ENCODE measurements around the gene BICC1.

BICC1 gene

GRCh38 chr10:58772758-58773157 lies 260.1 kb downstream of the BICC1 start:
- no peak overlapping the region for H2BK120ac ChIP-seq (ENCODE audit: low read depth, low read length)
- H3K79me1 ChIP-seq (ENCODE audit: low read depth, low read length): no peaks in the 10 kb centered on the region
- no peak overlapping the region for H3K4me3 ChIP-seq (ENCODE audit: low read length in 2 of 2)
- no peak overlapping the region for H3K9ac ChIP-seq (ENCODE audit: low read depth, low read length, poor library complexity)
- peaks cover 0 to 6% of the 10 kb centered on the region in 2 donors for H3K9me3 ChIP-seq (replicated peaks in 1 of 2; ENCODE audit: control insufficient read depth in 2 of 2, insufficient read depth in 1 of 2, low read depth in 1 of 2, low read length in 2 of 2)
- H2AK5ac ChIP-seq (ENCODE audit: low read depth, low read length): no peak overlapping the region
- no peak for DNase-seq (ENCODE audit: low spot score)
- no peak overlapping the region for H2BK5ac ChIP-seq (ENCODE audit: low read length)
- no peak overlapping the region for H3K14ac ChIP-seq (ENCODE audit: low read length)
- WGBS, 2 donors (ENCODE audit: extremely low coverage in 2 of 2, insufficient read length in 2 of 2, insufficient replicate concordance in 1 of 2): no CpG with 5 or more reads among the region's 3 CpGs
- H2AFZ ChIP-seq (ENCODE audit: low read length): no peak overlapping the region
- no peak overlapping the region for H2BK12ac ChIP-seq (ENCODE audit: low read length)
- H3K36me3 ChIP-seq (replicated peaks in 1 of 2; ENCODE audit: control insufficient read depth in 2 of 2, insufficient read depth in 2 of 2, low read length in 2 of 2): no peaks in the 10 kb centered on the region
- H4K91ac ChIP-seq (ENCODE audit: low read depth, low read length, poor library complexity): no peak overlapping the region
- H2BK15ac ChIP-seq (ENCODE audit: low read length): no peak overlapping the region
- no peaks in the 10 kb centered on the region for H3K27me3 ChIP-seq (ENCODE audit: control insufficient read depth in 3 of 3, insufficient read depth in 3 of 3, low read depth in 1 of 3, low read length in 3 of 3)
- H3K4me2 ChIP-seq (ENCODE audit: insufficient read depth, low read length, poor library complexity, severe bottlenecking): no peak overlapping the region
- H3K27ac ChIP-seq (replicated peaks; ENCODE audit: low read length): no peak overlapping the region
- no peaks in the 10 kb centered on the region for H3K4me1 ChIP-seq (ENCODE audit: control insufficient read depth in 2 of 2, insufficient read depth in 1 of 2, low read depth in 1 of 2, low read length in 2 of 2)
- no peak overlapping the region for H3K18ac ChIP-seq (ENCODE audit: low read length)
- no peak overlapping the region for H3K23ac ChIP-seq (ENCODE audit: low read depth, low read length, poor library complexity)
- H4K8ac ChIP-seq (ENCODE audit: low read depth, low read length): no peak overlapping the region
- no peak overlapping the region for H3K4ac ChIP-seq (ENCODE audit: low read length)

- H3K9ac ChIP-seq (ENCODE audit: low read depth, low read length, poor library complexity): no peak overlapping the region
- no peak overlapping the region for H3K4me2 ChIP-seq (ENCODE audit: insufficient read depth, low read length, poor library complexity, severe bottlenecking)
- H3K14ac ChIP-seq (ENCODE audit: low read length): no peak overlapping the region
- H3K27me3 ChIP-seq (ENCODE audit: control insufficient read depth in 3 of 3, insufficient read depth in 3 of 3, low read depth in 1 of 3, low read length in 3 of 3): no peaks in the 10 kb centered on the region
- H2BK5ac ChIP-seq (ENCODE audit: low read length): no peak overlapping the region
- no peak overlapping the region for H2BK120ac ChIP-seq (ENCODE audit: low read depth, low read length)
- H3K79me1 ChIP-seq (ENCODE audit: low read depth, low read length): no peaks in the 10 kb centered on the region
- peaks cover 0 to under 1% of the 10 kb centered on the region in 2 donors for H3K9me3 ChIP-seq (replicated peaks in 1 of 2; ENCODE audit: control insufficient read depth in 2 of 2, insufficient read depth in 1 of 2, low read depth in 1 of 2, low read length in 2 of 2)
- no peak overlapping the region for H2BK15ac ChIP-seq (ENCODE audit: low read length)
- no peak overlapping the region for H2AFZ ChIP-seq (ENCODE audit: low read length)
- no peak overlapping the region for H4K91ac ChIP-seq (ENCODE audit: low read depth, low read length, poor library complexity)
- no peak overlapping the region for H2AK5ac ChIP-seq (ENCODE audit: low read depth, low read length)
- no peak overlapping the region for H3K4me3 ChIP-seq (ENCODE audit: low read length in 2 of 2)
- H2BK12ac ChIP-seq (ENCODE audit: low read length): no peak overlapping the region
- H3K4ac ChIP-seq (ENCODE audit: low read length): no peak overlapping the region
- H3K23ac ChIP-seq (ENCODE audit: low read depth, low read length, poor library complexity): no peak overlapping the region
- no peak overlapping the region for H3K27ac ChIP-seq (replicated peaks; ENCODE audit: low read length)
- H4K8ac ChIP-seq (ENCODE audit: low read depth, low read length): no peak overlapping the region
- WGBS, 2 donors (ENCODE audit: extremely low coverage in 2 of 2, insufficient read length in 2 of 2, insufficient replicate concordance in 1 of 2): no CpG with 5 or more reads among the region's 4 CpGs
- DNase-seq (ENCODE audit: low spot score): no peak
- H3K36me3 ChIP-seq (replicated peaks in 1 of 2; ENCODE audit: control insufficient read depth in 2 of 2, insufficient read depth in 2 of 2, low read length in 2 of 2): no peaks in the 10 kb centered on the region
- peak overlapping the region; percentile 56 for H3K18ac ChIP-seq (ENCODE audit: low read length)
- H3K4me1 ChIP-seq (ENCODE audit: control insufficient read depth in 2 of 2, insufficient read depth in 1 of 2, low read depth in 1 of 2, low read length in 2 of 2): no peaks in the 10 kb centered on the region
Measured at GRCh38 chr10:58773341-58773740, 260.7 kb downstream of the BICC1 start.

- no peaks in the 10 kb centered on the region for H3K36me3 ChIP-seq (replicated peaks in 1 of 2; ENCODE audit: control insufficient read depth in 2 of 2, insufficient read depth in 2 of 2, low read length in 2 of 2)
- H2BK120ac ChIP-seq (ENCODE audit: low read depth, low read length): no peak overlapping the region
- no peak overlapping the region for H3K4ac ChIP-seq (ENCODE audit: low read length)
- no peak overlapping the region for H3K27ac ChIP-seq (replicated peaks; ENCODE audit: low read length)
- no peaks in the 10 kb centered on the region for H3K4me1 ChIP-seq (ENCODE audit: control insufficient read depth in 2 of 2, insufficient read depth in 1 of 2, low read depth in 1 of 2, low read length in 2 of 2)
- no peak overlapping the region for H3K18ac ChIP-seq (ENCODE audit: low read length)
- no peaks in the 10 kb centered on the region for H3K9me3 ChIP-seq (replicated peaks in 1 of 2; ENCODE audit: control insufficient read depth in 2 of 2, insufficient read depth in 1 of 2, low read depth in 1 of 2, low read length in 2 of 2)
- no peak overlapping the region for H2AFZ ChIP-seq (ENCODE audit: low read length)
- H2BK15ac ChIP-seq (ENCODE audit: low read length): no peak overlapping the region
- no peak overlapping the region for H4K8ac ChIP-seq (ENCODE audit: low read depth, low read length)
- no peak overlapping the region for H4K91ac ChIP-seq (ENCODE audit: low read depth, low read length, poor library complexity)
- H2BK12ac ChIP-seq (ENCODE audit: low read length): no peak overlapping the region
- DNase-seq (ENCODE audit: low spot score): no peak
- H3K79me1 ChIP-seq (ENCODE audit: low read depth, low read length): no peaks in the 10 kb centered on the region
- H3K23ac ChIP-seq (ENCODE audit: low read depth, low read length, poor library complexity): no peak overlapping the region
- no peak overlapping the region for H3K4me3 ChIP-seq (ENCODE audit: low read length in 2 of 2)
- H3K27me3 ChIP-seq (ENCODE audit: control insufficient read depth in 3 of 3, insufficient read depth in 3 of 3, low read depth in 1 of 3, low read length in 3 of 3): no peaks in the 10 kb centered on the region
- no peak overlapping the region for H3K14ac ChIP-seq (ENCODE audit: low read length)
- no CpG with 5 or more reads among the region's 1 CpG for WGBS, 2 donors (ENCODE audit: extremely low coverage in 2 of 2, insufficient read length in 2 of 2, insufficient replicate concordance in 1 of 2)
- no peak overlapping the region for H3K4me2 ChIP-seq (ENCODE audit: insufficient read depth, low read length, poor library complexity, severe bottlenecking)
- no peak overlapping the region for H3K9ac ChIP-seq (ENCODE audit: low read depth, low read length, poor library complexity)
- no peak overlapping the region for H2AK5ac ChIP-seq (ENCODE audit: low read depth, low read length)
- H2BK5ac ChIP-seq (ENCODE audit: low read length): no peak overlapping the region
Measured at GRCh38 chr10:58773944-58774343, 261.3 kb downstream of the BICC1 start.

GRCh38 chr10:58775960-58776567 lies 263.4 kb downstream of the BICC1 start:
- Histone ChIP-seq H3K4me3 (ENCODE audit: low read length in 2 of 2) (no peak overlapping the region), H2BK5ac (ENCODE audit: low read length) (no peak overlapping the region), H3K79me1 (ENCODE audit: low read depth, low read length) (no peaks in the 10 kb centered on the region), H3K4me1 (ENCODE audit: control insufficient read depth in 2 of 2, insufficient read depth in 1 of 2, low read depth in 1 of 2, low read length in 2 of 2) (no peaks in the 10 kb centered on the region), H3K9ac (ENCODE audit: low read depth, low read length, poor library complexity) (no peak overlapping the region), H3K14ac (ENCODE audit: low read length) (no peak overlapping the region), H4K8ac (ENCODE audit: low read depth, low read length) (no peak overlapping the region), H3K4ac (ENCODE audit: low read length) (no peak overlapping the region), H4K91ac (ENCODE audit: low read depth, low read length, poor library complexity) (no peak overlapping the region), H2BK120ac (ENCODE audit: low read depth, low read length) (no peak overlapping the region), H3K27ac (replicated peaks; ENCODE audit: low read length) (no peak overlapping the region), H2AK5ac (ENCODE audit: low read depth, low read length) (no peak overlapping the region), H3K4me2 (ENCODE audit: insufficient read depth, low read length, poor library complexity, severe bottlenecking) (no peak overlapping the region), H3K27me3 (ENCODE audit: control insufficient read depth in 3 of 3, insufficient read depth in 3 of 3, low read depth in 1 of 3, low read length in 3 of 3) (no peaks in the 10 kb centered on the region), H3K18ac (ENCODE audit: low read length) (no peak overlapping the region), H3K36me3 (replicated peaks in 1 of 2; ENCODE audit: control insufficient read depth in 2 of 2, insufficient read depth in 2 of 2, low read length in 2 of 2) (no peaks in the 10 kb centered on the region), H3K9me3 (replicated peaks in 1 of 2; ENCODE audit: control insufficient read depth in 2 of 2, insufficient read depth in 1 of 2, low read depth in 1 of 2, low read length in 2 of 2) (no peaks in the 10 kb centered on the region), H2AFZ (ENCODE audit: low read length) (no peak overlapping the region), H2BK12ac (ENCODE audit: low read length) (no peak overlapping the region), H2BK15ac (ENCODE audit: low read length) (no peak overlapping the region), H3K23ac (ENCODE audit: low read depth, low read length, poor library complexity) (no peak overlapping the region)
- WGBS, 2 donors (ENCODE audit: extremely low coverage in 2 of 2, insufficient read length in 2 of 2, insufficient replicate concordance in 1 of 2): no CpG with 5 or more reads among the region's 4 CpGs
- DNase-seq (ENCODE audit: low spot score): no peak
